Measurements from ENCODE around the gene AP4E1.

GRCh38 chr15:51046799-51047449, 138.4 kb downstream of the AP4E1 start:
- TF ChIP-seq POLR2A (IDR thresholded peaks at IDR 0.05; ENCODE audit: low read length) (no peak), GATA1 (IDR thresholded peaks at IDR 0.05; ENCODE audit: low read depth, low read length) (no peak)
